Thymus (tissue), 11 donors: ENCODE data around the gene PTPRR. TPM values are rescaled to one million over a fixed set of nuclear protein-coding genes. Genes with fewer than 3 reads are reported as not detected.
"Not testable (repeated sequence)": the region's sequence is repeated elsewhere in the genome, so short reads cannot be mapped to it uniquely, and the experiment has no call there.

Experiments
- DNase-seq, 9 donors: peaks; one replicate each; pipeline ENCODE4 v3.0.0-alpha.2; 2013; ENCODE audit warnings: low spot score in 9 of 9, low read depth in 6 of 9, missing footprints in 1 of 9
- H3K27ac ChIP-seq, 2 donors: one replicate each; pipeline ENCODE4 v1.5.1; 2013; ENCODE audit warnings: control low read depth in 1 of 2, low read depth in 1 of 2, low read length in 1 of 2, mild to moderate bottlenecking in 1 of 2, moderate library complexity in 1 of 2
- H3K27me3 ChIP-seq, 2 donors: one replicate each; pipeline ENCODE4 v1.5.1; 2013; ENCODE audit warnings: low read length in 1 of 2; ENCODE audit not compliant: control insufficient read depth in 2 of 2, insufficient read depth in 1 of 2
- H3K36me3 ChIP-seq, 2 donors: one replicate each; pipeline ENCODE4 v1.5.1; 2013; ENCODE audit warnings: low read length in 1 of 2, mild to moderate bottlenecking in 1 of 2, moderate library complexity in 1 of 2; ENCODE audit not compliant: control insufficient read depth in 2 of 2, insufficient read depth in 2 of 2
- H3K4me1 ChIP-seq, 2 donors: one replicate each; pipeline ENCODE4 v1.5.1; 2013; ENCODE audit warnings: low read length in 2 of 2; ENCODE audit not compliant: control insufficient read depth in 2 of 2, insufficient read depth in 2 of 2
- H3K4me3 ChIP-seq, 2 donors: one replicate each; pipeline ENCODE4 v1.5.1; 2013; ENCODE audit warnings: low read length in 2 of 2, control low read depth in 1 of 2, mild to moderate bottlenecking in 1 of 2
- H3K9me3 ChIP-seq, 2 donors: one replicate each; pipeline ENCODE4 v1.5.1; 2013; ENCODE audit warnings: low read length in 1 of 2, mild to moderate bottlenecking in 1 of 2; ENCODE audit not compliant: control insufficient read depth in 2 of 2, insufficient read depth in 1 of 2
- WGBS: extraction: QIAGEN DNeasy Blood & Tissue Kit; methylation state at CpG from one replicate; pipeline ENCODE4 v1.1.7; 2013; 5-methylcytosine and 5-hydroxymethylcytosine counted together
- polyA plus RNA-seq: library from polyadenylated mRNA; stranded (reverse); fragments of 200-250 nt; gene quantifications from one replicate; pipeline ENCODE4 v1.2.3, GENCODE V29; 2013
- total RNA-seq: library from RNA; stranded (reverse); fragments of 120-200 nt; gene quantifications from one replicate; pipeline ENCODE4 v1.2.4, GENCODE V29; 2013
- donor health status: healthy.

Gene PTPRR
- total and polyA plus RNA-seq, 2 donors = 0.21 to 0.38 TPM

DNA sequence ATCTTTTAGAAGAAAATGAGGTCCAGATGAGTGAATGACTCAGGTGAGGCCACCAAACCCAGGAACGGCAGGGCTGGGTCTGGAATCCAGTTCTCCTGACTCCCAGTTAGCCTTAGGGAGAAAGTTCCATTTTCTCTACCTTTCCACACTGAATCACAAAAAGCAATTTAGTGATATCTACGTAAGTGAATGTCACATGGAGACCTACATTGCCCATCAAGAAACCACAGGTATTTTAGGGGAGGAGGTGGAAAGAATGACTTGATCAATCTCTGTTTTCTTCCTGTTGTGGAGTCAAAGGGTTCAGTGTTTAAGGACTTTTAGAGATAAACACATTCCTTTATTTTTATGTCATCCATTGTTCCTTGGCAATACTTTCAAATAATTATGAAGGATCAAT is 176.4 kb downstream of the PTPRR start:
- H3K4me3 ChIP-seq = no peak overlapping the region
- H3K4me1 ChIP-seq = no peaks in the 10 kb centered on the region
- no peaks in the 10 kb centered on the region for H3K27me3 ChIP-seq
- DNase-seq = no peak
- no peaks in the 10 kb centered on the region for H3K36me3 ChIP-seq
- WGBS = 93% methylated on average over 2 of the region's 2 CpGs
- no peaks in the 10 kb centered on the region for H3K9me3 ChIP-seq
- no peak overlapping the region for H3K27ac ChIP-seq

GRCh38 chr12:70741256-70741655 is 179.3 kb downstream of the PTPRR start:
- H3K27me3 ChIP-seq = no peaks in the 10 kb centered on the region
- H3K4me1 ChIP-seq = no peaks in the 10 kb centered on the region
- DNase-seq = no peak
- no peak overlapping the region for H3K27ac ChIP-seq
- 88% methylated on average over 4 of the region's 4 CpGs for WGBS
- no peaks in the 10 kb centered on the region for H3K36me3 ChIP-seq
- H3K9me3 ChIP-seq = no peaks in the 10 kb centered on the region
- H3K4me3 ChIP-seq = no peak overlapping the region

GRCh38 chr12:70739756-70740155 is 180.8 kb downstream of the PTPRR start:
- H3K4me1 ChIP-seq = no peaks in the 10 kb centered on the region
- DNase-seq = no peak
- no peaks in the 10 kb centered on the region for H3K27me3 ChIP-seq
- no peak overlapping the region for H3K4me3 ChIP-seq
- no peaks in the 10 kb centered on the region for H3K36me3 ChIP-seq
- WGBS = 96% methylated on average over 2 of the region's 2 CpGs
- no peaks in the 10 kb centered on the region for H3K9me3 ChIP-seq
- H3K27ac ChIP-seq = no peak overlapping the region

DNA sequence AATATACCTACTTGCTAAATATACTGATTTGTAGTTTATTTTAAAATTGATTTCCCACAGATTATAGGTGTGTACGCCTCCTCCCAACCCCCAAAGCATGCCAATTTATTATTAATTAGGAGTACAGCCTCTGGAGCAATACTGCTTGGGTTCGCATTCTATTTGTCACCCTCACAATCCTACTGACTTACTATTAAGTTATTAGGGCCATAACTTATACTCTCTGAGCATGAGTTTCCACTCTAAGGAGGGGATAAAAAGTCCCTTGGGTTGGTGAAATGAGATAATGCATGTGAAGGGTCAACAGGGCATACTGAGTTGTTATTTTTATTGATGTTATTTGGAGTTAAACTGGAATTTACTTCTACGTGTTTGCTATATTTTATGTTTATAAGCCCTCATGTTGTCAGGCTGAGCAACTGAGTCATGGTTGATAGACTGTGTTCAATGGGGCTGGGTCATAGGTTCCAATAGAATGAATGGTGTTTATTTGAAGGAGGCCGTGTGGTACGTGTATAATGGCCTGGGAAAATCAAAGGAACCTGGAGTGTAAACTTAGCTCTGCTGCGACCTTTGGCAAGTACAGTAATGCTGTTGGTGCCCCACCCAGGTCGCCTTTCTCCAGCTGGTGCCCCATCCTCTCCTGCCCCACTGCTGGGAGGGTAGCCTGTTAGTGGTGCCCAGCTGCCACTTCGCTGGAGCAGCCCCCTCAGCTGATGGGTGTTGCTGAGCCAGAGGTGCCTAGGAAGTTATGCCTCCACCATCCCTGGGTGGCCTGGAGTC is 184.0 kb downstream of the PTPRR start:
- DNase-seq = no peak
- no peak overlapping the region for H3K4me3 ChIP-seq
- no peaks in the 10 kb centered on the region for H3K4me1 ChIP-seq
- WGBS = 96% methylated on average over 8 of the region's 8 CpGs
- no peaks in the 10 kb centered on the region for H3K9me3 ChIP-seq
- no peaks in the 10 kb centered on the region for H3K36me3 ChIP-seq
- H3K27ac ChIP-seq = no peak overlapping the region
- no peaks in the 10 kb centered on the region for H3K27me3 ChIP-seq

- not testable (repeated sequence) for H3K4me3 ChIP-seq, H3K4me1 ChIP-seq, H3K27me3 ChIP-seq, H3K36me3 ChIP-seq, H3K9me3 ChIP-seq, DNase-seq, H3K27ac ChIP-seq
- 90% methylated on average over 3 of the region's 3 CpGs for WGBS
Measured at GRCh38 chr12:70735197-70735596, 185.3 kb downstream of the PTPRR start.

DNA sequence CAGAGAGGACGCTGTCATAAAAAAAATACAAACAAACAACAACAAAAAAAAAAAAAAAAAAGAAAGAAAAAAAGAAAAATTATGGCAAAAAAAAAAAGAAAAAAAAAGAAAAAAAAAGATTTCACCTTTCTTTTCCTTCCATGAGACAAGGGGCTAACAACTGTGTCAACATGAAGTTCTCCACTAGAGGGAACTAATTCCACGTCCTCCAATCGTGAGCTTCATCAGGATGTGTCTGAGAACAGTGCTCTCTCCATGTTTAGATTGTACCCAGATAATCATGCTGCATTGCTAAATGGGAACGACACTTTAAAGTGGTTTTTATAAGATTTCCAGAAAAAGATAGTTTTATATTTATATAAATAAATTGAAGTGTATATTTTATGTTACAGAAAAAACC is 187.2 kb downstream of the PTPRR start:
- WGBS = 7% methylated on average over 4 of the region's 4 CpGs
- Histone ChIP-seq H3K4me3 (no peak overlapping the region), H3K27ac (no peak overlapping the region), H3K27me3 (no peaks in the 10 kb centered on the region), H3K36me3 (no peaks in the 10 kb centered on the region), H3K9me3 (no peaks in the 10 kb centered on the region), H3K4me1 (no peaks in the 10 kb centered on the region)
- DNase-seq = peak in 8 of 9 donors; percentile 14 to 72 (median 29)

DNA sequence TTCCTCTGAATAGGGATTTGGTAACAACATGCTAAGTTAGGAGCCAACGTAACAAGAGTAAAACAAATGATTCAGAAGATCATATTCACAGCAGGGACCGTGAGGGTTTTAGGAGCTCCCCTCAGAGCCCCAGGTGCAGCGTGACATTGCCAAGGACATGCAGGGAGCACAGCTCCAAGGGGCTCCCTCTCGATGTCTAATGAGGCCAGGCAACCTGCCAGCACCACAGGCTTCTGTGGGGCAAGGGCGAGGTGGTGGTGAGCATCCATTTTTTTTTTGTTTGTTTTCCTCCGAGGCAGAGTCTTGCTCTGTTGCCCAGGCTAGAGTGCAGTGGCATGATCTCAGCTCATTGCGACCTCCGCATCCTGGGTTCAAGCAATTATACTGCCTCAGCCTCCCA is 188.3 kb downstream of the PTPRR start:
- Histone ChIP-seq H3K4me1 (no peaks in the 10 kb centered on the region), H3K9me3 (no peaks in the 10 kb centered on the region), H3K27ac (no peak overlapping the region), H3K36me3 (no peaks in the 10 kb centered on the region), H3K4me3 (no peak overlapping the region), H3K27me3 (no peaks in the 10 kb centered on the region)
- no peak for DNase-seq
- WGBS = 92% methylated on average over 8 of the region's 8 CpGs

- 90% methylated on average over 2 of the region's 2 CpGs for WGBS
- H3K27me3 ChIP-seq = no peaks in the 10 kb centered on the region
- no peak overlapping the region for H3K4me3 ChIP-seq
- H3K36me3 ChIP-seq = no peaks in the 10 kb centered on the region
- no peak overlapping the region for H3K27ac ChIP-seq
- no peaks in the 10 kb centered on the region for H3K9me3 ChIP-seq
- H3K4me1 ChIP-seq = no peaks in the 10 kb centered on the region
- DNase-seq = no peak
Measured at GRCh38 chr12:70730675-70731180, 189.8 kb downstream of the PTPRR start.

- H3K27me3 ChIP-seq = no peaks in the 10 kb centered on the region
- H3K27ac ChIP-seq = no peak overlapping the region
- WGBS = 94% methylated on average over 2 of the region's 2 CpGs
- H3K36me3 ChIP-seq = no peaks in the 10 kb centered on the region
- no peaks in the 10 kb centered on the region for H3K4me1 ChIP-seq
- H3K4me3 ChIP-seq = no peak overlapping the region
- no peaks in the 10 kb centered on the region for H3K9me3 ChIP-seq
- DNase-seq = no peak
Measured at GRCh38 chr12:70724444-70724843, 196.1 kb downstream of the PTPRR start.
